ENCODE results near the gene REXO5. TPM values are rescaled to one million over a fixed set of nuclear protein-coding genes. Genes with fewer than 3 reads are reported as not detected.

The REXO5 gene
- total and polyA plus RNA-seq, 10 of the 15 experiments (the other 5 are each of a cell fraction or from before 2014, with no cell fraction given), result 3.8 to 15.5 (median 10.1) TPM

DNA sequence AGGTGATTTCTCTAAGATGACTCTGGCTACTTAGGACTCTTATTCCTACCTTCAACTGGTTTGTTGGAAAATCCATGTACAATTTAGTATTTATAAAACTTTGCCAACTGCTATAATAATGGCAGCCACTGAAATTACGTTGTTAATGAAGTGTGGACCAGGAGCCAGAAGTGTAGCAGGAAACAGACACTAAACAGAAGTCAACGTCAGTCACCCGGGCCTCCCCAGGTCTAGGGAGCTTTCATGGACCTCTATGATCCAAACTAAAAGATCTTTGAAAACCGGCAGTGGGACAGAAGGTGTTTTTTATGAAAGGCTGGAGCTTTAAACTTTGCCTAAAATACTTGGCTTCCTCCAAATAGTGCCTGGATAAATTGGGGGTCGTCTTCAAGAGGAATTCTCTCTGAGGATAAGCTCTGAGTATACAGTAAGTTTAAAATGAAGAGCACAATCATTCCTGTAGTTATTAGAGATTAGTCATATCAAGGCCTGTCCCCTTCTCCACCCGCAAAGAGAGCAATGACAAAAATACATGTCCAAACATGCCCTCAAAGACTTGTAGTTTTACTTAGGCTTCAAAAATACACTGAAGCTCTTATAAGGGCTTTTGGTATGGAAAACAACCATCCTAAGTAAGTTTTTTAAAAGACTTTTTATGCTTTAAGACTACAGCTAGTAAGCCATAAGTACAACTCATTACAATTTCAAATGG is 59.2 kb downstream of the REXO5 start (continued):
- TF ChIP-seq RFX5 (IDR thresholded peaks at IDR 0.05; ENCODE audit: low read depth, low read length) (no peak), TCF12 (IDR thresholded peaks at IDR 0.05; ENCODE audit: low read depth, low read length) (no peak), RUNX3 (IDR thresholded peaks at IDR 0.05; ENCODE audit: low read length) (peak; percentile 94), NFXL1 (IDR thresholded peaks at IDR 0.05; ENCODE audit: borderline replicate concordance) (no peak), SMARCA5 (IDR thresholded peaks at IDR 0.05) (no peak), TAF1 (IDR thresholded peaks at IDR 0.05; ENCODE audit: borderline replicate concordance, low read depth, low read length) (no peak), EGR1 (IDR thresholded peaks at IDR 0.05; ENCODE audit: borderline replicate concordance in 1 of 2, low read depth in 2 of 2, low read length in 2 of 2) (no peak), RBBP5 (conservative IDR thresholded peaks at IDR 0.05) (0 out of 2 replicates have a peak, but pooled peaks have one; percentile 43), SREBF1 (IDR thresholded peaks at IDR 0.05; ENCODE audit: low read length) (no peak), RAD51 (IDR thresholded peaks at IDR 0.05) (no peak), TARDBP (IDR thresholded peaks at IDR 0.05; ENCODE audit: borderline replicate concordance) (no peak), TCF3 (IDR thresholded peaks at IDR 0.05; ENCODE audit: borderline replicate concordance, insufficient read depth, low read depth, low read length) (no peak), HCFC1 (IDR thresholded peaks at IDR 0.05; ENCODE audit: low read length) (no peak), EED (IDR thresholded peaks at IDR 0.05; ENCODE audit: low read depth) (peak; percentile 73), HDAC2 (IDR thresholded peaks at IDR 0.05) (no peak), DPF2 (IDR thresholded peaks at IDR 0.05) (peak; percentile 64; the same call in 1 of the 2 replicates), CBX5 (IDR thresholded peaks at IDR 0.05; ENCODE audit: low read depth) (no peak), MYC (IDR thresholded peaks at IDR 0.05; ENCODE audit: insufficient read depth, insufficient read length, insufficient replicate concordance, low read length, severe bottlenecking) (no peak), ESRRA (IDR thresholded peaks at IDR 0.05; ENCODE audit: low read length) (no peak), CHD2 (IDR thresholded peaks at IDR 0.05; ENCODE audit: borderline replicate concordance, low read depth, low read length) (no peak), IKZF1 (conservative IDR thresholded peaks at IDR 0.05) (peak; percentile 64), SMAD5 (IDR thresholded peaks at IDR 0.05; ENCODE audit: low read depth) (no peak), NFYA (IDR thresholded peaks at IDR 0.05; ENCODE audit: borderline replicate concordance, low read depth, low read length) (no peak), RCOR1 (conservative IDR thresholded peaks at IDR 0.05; ENCODE audit: low read depth, low read length) (no peak), ZNF622 (IDR thresholded peaks at IDR 0.05) (no peak)
- TF ChIP-seq, protein P1, sequence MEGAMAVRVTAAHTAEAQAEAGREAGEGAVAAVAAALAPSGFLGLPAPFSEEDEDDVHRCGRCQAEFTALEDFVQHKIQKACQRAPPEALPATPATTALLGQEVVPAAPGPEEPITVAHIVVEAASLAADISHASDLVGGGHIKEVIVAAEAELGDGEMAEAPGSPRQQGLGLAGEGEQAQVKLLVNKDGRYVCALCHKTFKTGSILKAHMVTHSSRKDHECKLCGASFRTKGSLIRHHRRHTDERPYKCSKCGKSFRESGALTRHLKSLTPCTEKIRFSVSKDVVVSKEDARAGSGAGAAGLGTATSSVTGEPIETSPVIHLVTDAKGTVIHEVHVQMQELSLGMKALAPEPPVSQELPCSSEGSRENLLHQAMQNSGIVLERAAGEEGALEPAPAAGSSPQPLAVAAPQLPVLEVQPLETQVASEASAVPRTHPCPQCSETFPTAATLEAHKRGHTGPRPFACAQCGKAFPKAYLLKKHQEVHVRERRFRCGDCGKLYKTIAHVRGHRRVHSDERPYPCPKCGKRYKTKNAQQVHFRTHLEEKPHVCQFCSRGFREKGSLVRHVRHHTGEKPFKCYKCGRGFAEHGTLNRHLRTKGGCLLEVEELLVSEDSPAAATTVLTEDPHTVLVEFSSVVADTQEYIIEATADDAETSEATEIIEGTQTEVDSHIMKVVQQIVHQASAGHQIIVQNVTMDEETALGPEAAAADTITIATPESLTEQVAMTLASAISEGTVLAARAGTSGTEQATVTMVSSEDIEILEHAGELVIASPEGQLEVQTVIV (IDR thresholded peaks at IDR 0.05; ENCODE audit: borderline replicate concordance, partially characterized antibody), result no peak
- TF ChIP-seq, protein P2, sequence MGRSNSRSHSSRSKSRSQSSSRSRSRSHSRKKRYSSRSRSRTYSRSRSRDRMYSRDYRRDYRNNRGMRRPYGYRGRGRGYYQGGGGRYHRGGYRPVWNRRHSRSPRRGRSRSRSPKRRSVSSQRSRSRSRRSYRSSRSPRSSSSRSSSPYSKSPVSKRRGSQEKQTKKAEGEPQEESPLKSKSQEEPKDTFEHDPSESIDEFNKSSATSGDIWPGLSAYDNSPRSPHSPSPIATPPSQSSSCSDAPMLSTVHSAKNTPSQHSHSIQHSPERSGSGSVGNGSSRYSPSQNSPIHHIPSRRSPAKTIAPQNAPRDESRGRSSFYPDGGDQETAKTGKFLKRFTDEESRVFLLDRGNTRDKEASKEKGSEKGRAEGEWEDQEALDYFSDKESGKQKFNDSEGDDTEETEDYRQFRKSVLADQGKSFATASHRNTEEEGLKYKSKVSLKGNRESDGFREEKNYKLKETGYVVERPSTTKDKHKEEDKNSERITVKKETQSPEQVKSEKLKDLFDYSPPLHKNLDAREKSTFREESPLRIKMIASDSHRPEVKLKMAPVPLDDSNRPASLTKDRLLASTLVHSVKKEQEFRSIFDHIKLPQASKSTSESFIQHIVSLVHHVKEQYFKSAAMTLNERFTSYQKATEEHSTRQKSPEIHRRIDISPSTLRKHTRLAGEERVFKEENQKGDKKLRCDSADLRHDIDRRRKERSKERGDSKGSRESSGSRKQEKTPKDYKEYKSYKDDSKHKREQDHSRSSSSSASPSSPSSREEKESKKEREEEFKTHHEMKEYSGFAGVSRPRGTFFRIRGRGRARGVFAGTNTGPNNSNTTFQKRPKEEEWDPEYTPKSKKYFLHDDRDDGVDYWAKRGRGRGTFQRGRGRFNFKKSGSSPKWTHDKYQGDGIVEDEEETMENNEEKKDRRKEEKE (IDR thresholded peaks at IDR 0.05), result no peak
- TF ChIP-seq, protein P3, sequence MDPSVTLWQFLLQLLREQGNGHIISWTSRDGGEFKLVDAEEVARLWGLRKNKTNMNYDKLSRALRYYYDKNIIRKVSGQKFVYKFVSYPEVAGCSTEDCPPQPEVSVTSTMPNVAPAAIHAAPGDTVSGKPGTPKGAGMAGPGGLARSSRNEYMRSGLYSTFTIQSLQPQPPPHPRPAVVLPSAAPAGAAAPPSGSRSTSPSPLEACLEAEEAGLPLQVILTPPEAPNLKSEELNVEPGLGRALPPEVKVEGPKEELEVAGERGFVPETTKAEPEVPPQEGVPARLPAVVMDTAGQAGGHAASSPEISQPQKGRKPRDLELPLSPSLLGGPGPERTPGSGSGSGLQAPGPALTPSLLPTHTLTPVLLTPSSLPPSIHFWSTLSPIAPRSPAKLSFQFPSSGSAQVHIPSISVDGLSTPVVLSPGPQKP (IDR thresholded peaks at IDR 0.05; ENCODE audit: low read depth, low read length), result no peak
